WERI-Rb-1 (cell line): Measurements from ENCODE around the gene ATP2B3.

Source experiments
- DNase-seq: peaks from one replicate; pipeline ENCODE4 v3.0.0-alpha.2; 2020
- H3K27ac ChIP-seq: fragments of 250-450 bp; sonication (Bioruptor Pico); 2 replicates; pipeline ENCODE4 v1.5.1; 2020; ENCODE audit warnings: mild to moderate bottlenecking, moderate library complexity
- H3K27me3 ChIP-seq: fragments of 250-450 bp; sonication (Bioruptor Pico); 2 replicates; pipeline ENCODE4 v1.5.1; 2021; ENCODE audit warnings: mild to moderate bottlenecking, low read depth, moderate library complexity; ENCODE audit not compliant: insufficient read depth, severe bottlenecking
- H3K36me3 ChIP-seq: fragments of 250-450 bp; sonication (Bioruptor Pico); 2 replicates; pipeline ENCODE4 v1.5.1; 2020; ENCODE audit warnings: mild to moderate bottlenecking, moderate library complexity
- H3K4me3 ChIP-seq: 2 replicates; pipeline ENCODE4 v1.5.1; 2011; ENCODE audit warnings: low read depth, mild to moderate bottlenecking, control low read depth, low read length
- H3K9me3 ChIP-seq: fragments of 250-450 bp; sonication (Bioruptor Pico); 2 replicates; pipeline ENCODE4 v1.5.1; 2021; ENCODE audit warnings: mild to moderate bottlenecking, moderate library complexity; ENCODE audit not compliant: severe bottlenecking
- TF ChIP-seq, protein P1 (sequence below): IDR thresholded peaks from 2 replicates; pipeline ENCODE4 v1.5.1; 2011; ENCODE audit warnings: low read depth, mild to moderate bottlenecking, control low read depth, inconsistent platforms, low read length

The ATP2B3 gene

DNA sequence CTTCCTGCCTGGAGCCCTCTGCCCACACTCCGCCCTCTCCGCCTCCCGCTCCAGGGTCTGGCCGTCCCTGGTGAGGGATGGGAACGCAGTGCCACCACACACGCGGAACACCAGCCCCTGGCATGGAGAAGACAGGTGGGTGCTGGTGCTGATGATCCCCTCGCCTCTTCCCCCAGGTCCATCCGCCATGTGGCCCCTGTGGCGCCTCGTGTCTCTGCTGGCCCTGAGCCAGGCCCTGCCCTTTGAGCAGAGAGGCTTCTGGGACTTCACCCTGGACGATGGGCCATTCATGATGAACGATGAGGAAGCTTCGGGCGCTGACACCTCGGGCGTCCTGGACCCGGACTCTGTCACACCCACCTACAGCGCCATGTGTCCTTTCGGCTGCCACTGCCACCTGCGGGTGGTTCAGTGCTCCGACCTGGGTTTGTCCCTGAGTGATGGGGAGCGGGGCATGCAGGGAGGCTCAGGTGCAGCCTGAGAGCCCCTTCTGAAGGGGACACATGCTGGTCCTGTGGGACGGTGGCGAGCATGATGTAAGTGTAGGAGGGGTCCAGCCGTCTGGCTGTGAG is 12.9 kb upstream of the ATP2B3 start:
- Histone ChIP-seq H3K27me3 (peaks cover 42% of the 10 kb centered on the region), H3K36me3 (no peaks in the 10 kb centered on the region), H3K9me3 (no peaks in the 10 kb centered on the region), H3K4me3 (no peak overlapping the region), H3K27ac (no peak overlapping the region)
- TF ChIP-seq, protein P1, sequence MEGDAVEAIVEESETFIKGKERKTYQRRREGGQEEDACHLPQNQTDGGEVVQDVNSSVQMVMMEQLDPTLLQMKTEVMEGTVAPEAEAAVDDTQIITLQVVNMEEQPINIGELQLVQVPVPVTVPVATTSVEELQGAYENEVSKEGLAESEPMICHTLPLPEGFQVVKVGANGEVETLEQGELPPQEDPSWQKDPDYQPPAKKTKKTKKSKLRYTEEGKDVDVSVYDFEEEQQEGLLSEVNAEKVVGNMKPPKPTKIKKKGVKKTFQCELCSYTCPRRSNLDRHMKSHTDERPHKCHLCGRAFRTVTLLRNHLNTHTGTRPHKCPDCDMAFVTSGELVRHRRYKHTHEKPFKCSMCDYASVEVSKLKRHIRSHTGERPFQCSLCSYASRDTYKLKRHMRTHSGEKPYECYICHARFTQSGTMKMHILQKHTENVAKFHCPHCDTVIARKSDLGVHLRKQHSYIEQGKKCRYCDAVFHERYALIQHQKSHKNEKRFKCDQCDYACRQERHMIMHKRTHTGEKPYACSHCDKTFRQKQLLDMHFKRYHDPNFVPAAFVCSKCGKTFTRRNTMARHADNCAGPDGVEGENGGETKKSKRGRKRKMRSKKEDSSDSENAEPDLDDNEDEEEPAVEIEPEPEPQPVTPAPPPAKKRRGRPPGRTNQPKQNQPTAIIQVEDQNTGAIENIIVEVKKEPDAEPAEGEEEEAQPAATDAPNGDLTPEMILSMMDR = no peak
- no peak for DNase-seq

DNA sequence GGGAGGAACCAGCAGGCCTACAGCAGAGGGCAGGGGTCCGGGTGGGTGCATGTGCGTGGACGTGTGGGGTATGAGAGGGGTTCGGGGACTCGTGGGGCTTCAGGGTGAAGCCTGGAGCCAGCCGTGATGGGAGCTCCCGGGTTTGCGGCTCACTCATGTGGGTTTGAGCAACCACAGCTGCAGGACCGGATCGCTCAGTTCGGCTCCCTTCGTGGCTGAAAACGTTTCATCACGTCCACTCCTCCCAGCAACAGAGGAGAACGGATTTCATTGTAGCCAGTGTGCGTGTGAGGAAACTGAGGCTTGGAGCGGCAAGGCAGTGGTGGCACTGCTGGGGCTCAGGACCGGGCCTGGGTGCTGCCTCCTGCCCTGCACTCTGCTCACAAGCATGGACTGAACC is 12.1 kb upstream of the ATP2B3 start:
- Histone ChIP-seq H3K36me3 (no peaks in the 10 kb centered on the region), H3K4me3 (no peak overlapping the region), H3K27ac (no peak overlapping the region), H3K9me3 (no peaks in the 10 kb centered on the region), H3K27me3 (peaks cover 42% of the 10 kb centered on the region)
- DNase-seq = no peak
- TF ChIP-seq, protein P1 = no peak

DNA sequence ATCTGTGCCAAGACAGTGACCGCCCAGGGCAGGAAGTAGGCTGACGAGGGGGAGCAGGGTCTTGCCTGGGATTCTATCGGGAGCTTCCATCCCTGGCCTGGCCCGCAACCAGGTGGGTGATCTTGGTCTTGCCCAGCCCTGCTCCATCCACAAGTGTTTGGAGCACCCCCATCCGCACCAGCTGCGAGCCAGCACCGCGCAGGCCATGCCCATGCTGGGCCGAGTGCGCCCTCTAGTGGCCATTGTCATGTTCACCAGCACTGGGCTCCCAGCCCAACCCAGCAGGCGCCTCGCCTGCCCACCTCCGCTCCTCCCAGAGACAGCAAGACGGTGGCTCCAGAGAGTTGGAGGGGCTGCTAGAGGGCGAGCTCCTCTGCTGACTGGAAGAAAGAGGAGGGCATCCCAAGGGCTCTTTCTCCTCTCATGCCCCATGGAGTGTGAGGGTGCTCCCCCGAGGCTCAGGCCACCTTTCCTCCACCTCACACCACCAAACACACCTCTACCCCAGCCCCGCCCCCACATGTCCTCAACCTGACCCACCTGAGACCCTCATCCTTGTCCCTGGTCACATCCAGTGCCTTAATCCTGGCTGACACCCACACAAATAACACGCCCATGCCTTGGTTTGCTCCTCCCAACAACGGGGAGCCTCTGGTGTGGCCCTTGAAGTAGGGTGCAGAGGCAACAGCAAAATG is 9.8 kb upstream of the ATP2B3 start:
- H3K27ac ChIP-seq = no peak overlapping the region
- TF ChIP-seq, protein P1 = peak; percentile 98
- no peaks in the 10 kb centered on the region for H3K9me3 ChIP-seq
- H3K27me3 ChIP-seq = peaks cover 42% of the 10 kb centered on the region
- DNase-seq = peak; percentile 93
- H3K4me3 ChIP-seq = no peak overlapping the region
- no peaks in the 10 kb centered on the region for H3K36me3 ChIP-seq

DNA sequence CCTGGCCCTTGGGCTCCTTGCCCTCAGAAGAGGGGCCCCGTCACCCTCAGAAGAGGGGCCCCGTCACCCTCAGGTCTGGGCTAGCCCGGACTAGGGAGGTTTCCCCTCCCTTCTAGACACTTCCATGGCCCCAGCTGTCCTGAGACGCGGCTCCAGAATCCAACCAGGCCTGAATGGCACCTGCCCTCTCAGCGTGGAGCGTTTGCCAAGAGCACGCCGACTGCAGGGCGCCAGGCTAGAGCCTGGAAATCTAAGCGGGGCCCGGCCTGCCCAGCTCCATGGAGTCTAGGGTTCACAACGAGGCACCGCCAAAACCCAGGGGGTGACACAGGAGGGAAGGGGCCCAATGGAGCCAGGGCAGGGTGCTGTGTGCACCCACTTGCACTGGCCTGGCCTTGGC is 7.8 kb upstream of the ATP2B3 start:
- TF ChIP-seq, protein P1 = no peak
- Histone ChIP-seq H3K27ac (no peak overlapping the region), H3K36me3 (no peaks in the 10 kb centered on the region), H3K9me3 (no peaks in the 10 kb centered on the region), H3K27me3 (peaks cover 31% of the 10 kb centered on the region), H3K4me3 (no peak overlapping the region)
- no peak for DNase-seq

DNA sequence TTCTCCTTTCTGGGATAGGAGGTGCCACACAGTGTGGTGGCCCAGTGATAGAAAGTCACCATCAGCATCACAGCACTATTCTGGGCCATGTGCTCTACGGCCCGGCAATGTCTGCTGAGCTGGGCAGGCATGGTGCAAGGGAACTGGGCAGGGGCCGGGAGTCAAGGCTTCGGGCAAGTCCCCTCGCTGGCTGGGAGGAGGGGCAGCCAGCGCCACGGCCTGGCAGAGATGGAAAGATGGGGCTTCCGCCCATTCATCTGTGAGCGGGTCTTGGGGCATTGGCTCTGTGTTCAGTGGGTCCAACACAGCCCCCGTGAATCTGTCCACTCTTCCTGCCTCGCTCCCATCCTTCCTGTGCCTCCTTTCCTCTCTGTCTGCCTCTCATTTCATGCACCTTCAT is 7.1 kb upstream of the ATP2B3 start:
- Histone ChIP-seq H3K27ac (no peak overlapping the region), H3K27me3 (peaks cover 26% of the 10 kb centered on the region), H3K4me3 (no peak overlapping the region), H3K9me3 (no peaks in the 10 kb centered on the region), H3K36me3 (no peaks in the 10 kb centered on the region)
- DNase-seq = no peak
- TF ChIP-seq, protein P1 = no peak
